Activated naive CD4-positive, alpha-beta T cell treated with anti-CD3 and anti-CD28 coated beads for 36 hours (primary cell): Measurements from ENCODE around the gene CD164. TPM values are rescaled to one million over a fixed set of nuclear protein-coding genes. Genes with fewer than 3 reads are reported as not detected.
"Not testable (repeated sequence)": the region's sequence is repeated elsewhere in the genome, so short reads cannot be mapped to it uniquely, and the experiment has no call there.

Experiments
- CTCF ChIA-PET: fragments of 350-600 bp; sonication (Branson Sonifier 250); formaldehyde crosslinking; loops from one replicate; lab custom pipeline; 2021; ENCODE audit warnings: antibody characterized with exemption; lab: Charles Lee
- DNase-seq: peaks from one replicate; pipeline ENCODE4 v3.0.0-alpha.2; 2020
- H3K27ac Mint-ChIP-seq: one replicate; pipeline ENCODE4 v1.8.0; 2021; ENCODE audit warnings: mild to moderate bottlenecking, mixed read lengths
- H3K27me3 Mint-ChIP-seq: one replicate; pipeline ENCODE4 v1.8.0; 2021; ENCODE audit warnings: low read depth, mixed read lengths
- H3K36me3 Mint-ChIP-seq: one replicate; pipeline ENCODE4 v1.8.0; 2021; ENCODE audit warnings: low read depth, mixed read lengths
- H3K4me1 Mint-ChIP-seq: one replicate; pipeline ENCODE4 v1.8.0; 2021; ENCODE audit warnings: low read depth, mixed read lengths
- H3K4me3 Mint-ChIP-seq: one replicate; pipeline ENCODE4 v1.8.0; 2021; ENCODE audit warnings: mild to moderate bottlenecking, moderate library complexity, mixed read lengths
- H3K9me3 Mint-ChIP-seq: one replicate; pipeline ENCODE4 v1.8.0; 2021; ENCODE audit warnings: mixed read lengths
- intact Hi-C: fragments of 100-400 bp; cut with micrococcal nuclease; formaldehyde crosslinking; loops from one replicate; pipeline ENCODE4 v1.15.1; 2023
- total RNA-seq, 2 experiments: library from RNA; stranded (reverse); gene quantifications; one replicate each; pipeline ENCODE4 v1.2.3, GENCODE V29; 2021

Gene CD164
- total RNA-seq, 2 experiments from 2014 or later: 177 to 180 TPM

DNA sequence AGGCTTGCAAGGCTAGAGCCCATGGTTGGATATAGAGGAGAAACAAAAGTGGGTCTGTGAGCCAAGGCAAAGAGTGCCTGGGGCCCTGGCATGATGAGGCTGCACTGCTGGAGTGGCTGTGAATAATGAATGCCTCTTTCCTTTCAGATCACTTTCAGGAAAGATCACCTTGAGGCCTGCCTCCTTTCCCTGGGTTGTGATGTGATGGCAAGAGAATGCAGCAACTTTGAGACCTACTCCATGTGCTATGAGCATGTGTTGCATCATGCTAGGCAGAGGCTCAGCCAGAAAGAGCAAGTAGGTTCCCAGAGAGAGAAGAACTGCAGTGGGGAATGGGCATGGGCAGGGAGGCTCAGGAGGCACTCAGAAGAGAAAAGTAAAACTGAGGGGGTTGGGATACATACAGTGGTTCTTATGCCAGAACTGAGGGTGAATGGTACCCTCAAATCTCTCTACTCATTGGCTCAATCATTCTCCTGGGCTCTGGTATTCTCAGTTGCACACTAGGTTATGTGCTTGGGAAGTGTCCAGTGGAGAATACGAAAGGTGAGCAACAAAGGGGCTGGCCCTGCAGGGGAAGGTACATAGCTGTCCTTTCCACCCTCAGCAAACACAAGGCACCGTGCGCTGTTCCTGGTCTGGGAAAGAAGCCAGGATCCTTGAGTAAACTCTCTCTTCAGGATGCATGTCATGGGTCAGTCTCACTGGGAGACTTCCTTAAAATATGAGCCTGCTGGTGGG, 45.9 kb downstream of the CD164 start:
- no peak overlapping the region for H3K27ac Mint-ChIP-seq

DNA sequence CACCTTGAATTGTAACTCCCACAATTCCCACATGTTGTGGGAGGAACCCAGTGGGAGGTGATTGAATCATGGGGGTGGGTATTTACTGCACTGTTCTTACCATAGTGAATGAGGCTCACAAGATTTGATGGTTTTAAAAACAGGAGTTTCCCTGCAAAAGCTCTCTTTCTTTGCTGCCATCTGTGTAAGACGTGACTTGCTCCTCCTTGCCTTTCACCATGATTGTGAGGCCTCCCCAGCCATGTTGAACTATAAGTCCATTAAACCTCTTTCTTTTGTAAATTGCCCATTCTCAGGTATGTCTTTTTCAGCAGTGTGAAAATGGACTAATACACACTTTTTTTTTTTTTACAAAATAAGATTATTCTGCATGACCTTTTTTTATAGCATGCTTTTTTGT, 48.4 kb downstream of the CD164 start:
- DNase-seq, H3K36me3 Mint-ChIP-seq, H3K4me1 Mint-ChIP-seq, H3K9me3 Mint-ChIP-seq, H3K27me3 Mint-ChIP-seq, intact Hi-C loops, H3K4me3 Mint-ChIP-seq, H3K27ac Mint-ChIP-seq, CTCF ChIA-PET: not testable (repeated sequence)

More for the DNA sequence above, 45.9 kb downstream of the CD164 start:
- Mint-ChIP-seq H3K4me1 (no peaks in the 10 kb centered on the region), H3K27me3 (no peaks in the 10 kb centered on the region), H3K4me3 (no peak overlapping the region), H3K9me3 (peaks cover 1% of the 10 kb centered on the region), H3K36me3 (no peaks in the 10 kb centered on the region)
- intact Hi-C loops: no loop called here
- CTCF ChIA-PET: no interaction called here
- no peak for DNase-seq

DNA sequence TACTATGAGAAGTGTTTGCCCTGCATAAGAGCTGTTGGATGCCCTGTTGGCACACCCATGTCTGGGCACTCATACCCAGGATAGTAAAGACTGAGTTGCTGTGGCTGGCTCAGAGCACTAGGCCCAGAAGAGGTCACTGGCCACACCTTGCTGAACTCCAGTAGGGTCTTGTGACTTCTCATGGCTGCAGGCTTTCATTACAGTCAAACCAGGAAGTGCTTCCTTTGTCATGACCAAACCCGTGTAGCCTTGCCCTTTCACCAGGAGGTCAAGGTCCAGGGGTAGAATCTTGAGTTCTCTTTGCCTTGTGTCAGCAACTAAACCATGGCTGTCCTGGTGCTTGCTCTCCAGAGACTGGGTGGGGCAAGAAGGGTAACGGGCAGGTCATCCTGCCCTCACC, 49.5 kb downstream of the CD164 start:
- intact Hi-C loops: no loop called here
- no peaks in the 10 kb centered on the region for H3K36me3 Mint-ChIP-seq
- CTCF ChIA-PET: interaction anchor here (0.6 kb wide), 1 partner anchor 26 kb away, joined by 3 read pairs; no protein-coding TSS in a partner anchor
- no peak for DNase-seq
- peaks cover 1% of the 10 kb centered on the region for H3K9me3 Mint-ChIP-seq
- H3K4me3 Mint-ChIP-seq: no peak overlapping the region
- H3K27me3 Mint-ChIP-seq: no peaks in the 10 kb centered on the region
- no peak overlapping the region for H3K27ac Mint-ChIP-seq
- H3K4me1 Mint-ChIP-seq: peaks cover 2% of the 10 kb centered on the region

- Mint-ChIP-seq H3K4me3 (no peak overlapping the region), H3K27me3 (no peaks in the 10 kb centered on the region), H3K27ac (no peak overlapping the region), H3K36me3 (no peaks in the 10 kb centered on the region), H3K9me3 (peaks cover 1% of the 10 kb centered on the region), H3K4me1 (peaks cover 2% of the 10 kb centered on the region)
- CTCF ChIA-PET: interaction anchor here (1.2 kb wide), 1 partner anchor 53 kb away, joined by 3 read pairs; no protein-coding TSS in a partner anchor
- no peak for DNase-seq
- intact Hi-C loops: no loop called here
Measured at GRCh38 chr6:109331081-109331480, 51.2 kb downstream of the CD164 start.

DNA sequence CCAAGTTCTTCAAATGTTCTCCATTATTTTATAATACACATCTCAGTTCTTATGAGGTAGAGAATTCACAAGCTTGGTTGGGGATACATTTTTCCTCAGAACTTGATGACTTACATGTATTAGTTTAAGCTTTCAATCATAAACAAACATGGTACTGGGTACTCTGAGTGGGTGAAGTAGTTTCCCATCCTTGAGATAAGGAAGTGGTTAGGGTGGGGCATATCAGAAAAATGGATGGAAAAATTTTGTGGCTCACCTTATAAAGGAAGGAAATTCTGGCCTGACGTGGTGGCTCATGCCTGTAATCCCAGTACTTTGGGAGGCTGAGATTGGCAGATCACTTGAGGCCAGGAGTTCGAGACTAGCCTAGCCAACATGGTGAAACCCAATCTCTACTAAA, 52.0 kb downstream of the CD164 start:
- no peak overlapping the region for H3K4me3 Mint-ChIP-seq
- intact Hi-C loops: no loop called here
- no peak for DNase-seq
- no peaks in the 10 kb centered on the region for H3K36me3 Mint-ChIP-seq
- peaks cover 2% of the 10 kb centered on the region for H3K4me1 Mint-ChIP-seq
- no peak overlapping the region for H3K27ac Mint-ChIP-seq
- H3K9me3 Mint-ChIP-seq: peaks cover 1% of the 10 kb centered on the region
- H3K27me3 Mint-ChIP-seq: no peaks in the 10 kb centered on the region
- CTCF ChIA-PET: interaction anchor here (1.2 kb wide), 1 partner anchor 9 kb away, joined by 3 read pairs; no protein-coding TSS in a partner anchor

GRCh38 chr6:109328629-109329028, 53.6 kb downstream of the CD164 start:
- no peaks in the 10 kb centered on the region for H3K36me3 Mint-ChIP-seq
- H3K4me3 Mint-ChIP-seq: no peak overlapping the region
- H3K9me3 Mint-ChIP-seq: no peaks in the 10 kb centered on the region
- no peak overlapping the region for H3K27ac Mint-ChIP-seq
- H3K4me1 Mint-ChIP-seq: peaks cover 2% of the 10 kb centered on the region
- CTCF ChIA-PET: no interaction called here
- no peak for DNase-seq
- H3K27me3 Mint-ChIP-seq: no peaks in the 10 kb centered on the region
- intact Hi-C loops: no loop called here

GRCh38 chr6:109327959-109328358, 54.3 kb downstream of the CD164 start:
- intact Hi-C loops: no loop called here
- Mint-ChIP-seq H3K36me3 (no peaks in the 10 kb centered on the region), H3K27ac (no peak overlapping the region), H3K27me3 (no peaks in the 10 kb centered on the region), H3K4me1 (peaks cover 6% of the 10 kb centered on the region), H3K4me3 (no peak overlapping the region), H3K9me3 (no peaks in the 10 kb centered on the region)
- CTCF ChIA-PET: no interaction called here
- no peak for DNase-seq

DNA sequence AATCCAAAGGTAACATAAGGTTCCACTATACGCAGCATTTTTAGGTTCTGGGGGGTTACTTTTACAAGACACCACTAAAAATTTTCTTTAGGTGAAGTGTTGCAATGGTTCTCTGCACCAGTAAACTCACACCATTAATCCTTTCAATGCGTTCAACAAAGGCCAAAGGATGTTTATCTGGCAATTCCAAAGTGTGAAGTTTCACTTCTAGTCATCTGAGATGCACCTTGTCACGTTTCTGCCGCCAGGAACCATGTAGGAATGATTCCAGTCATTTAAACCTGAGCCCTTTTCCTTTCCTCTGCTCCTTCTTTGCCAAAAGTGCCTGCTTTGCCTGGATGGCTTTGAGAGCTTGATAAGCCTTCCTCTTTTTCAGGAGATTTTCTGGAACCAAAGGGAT, 54.8 kb downstream of the CD164 start:
- no peaks in the 10 kb centered on the region for H3K9me3 Mint-ChIP-seq
- H3K4me1 Mint-ChIP-seq: peaks cover 10% of the 10 kb centered on the region
- intact Hi-C loops: no loop called here
- no peak overlapping the region for H3K4me3 Mint-ChIP-seq
- no peak overlapping the region for H3K27ac Mint-ChIP-seq
- no peaks in the 10 kb centered on the region for H3K36me3 Mint-ChIP-seq
- CTCF ChIA-PET: no interaction called here
- DNase-seq: no peak
- no peaks in the 10 kb centered on the region for H3K27me3 Mint-ChIP-seq

- H3K27me3 Mint-ChIP-seq: no peaks in the 10 kb centered on the region
- intact Hi-C loops: no loop called here
- H3K9me3 Mint-ChIP-seq: no peaks in the 10 kb centered on the region
- peaks cover 10% of the 10 kb centered on the region for H3K4me1 Mint-ChIP-seq
- H3K4me3 Mint-ChIP-seq: no peak overlapping the region
- H3K36me3 Mint-ChIP-seq: no peaks in the 10 kb centered on the region
- CTCF ChIA-PET: no interaction called here
- no peak overlapping the region for H3K27ac Mint-ChIP-seq
- DNase-seq: no peak
Measured at GRCh38 chr6:109326351-109326750, 55.9 kb downstream of the CD164 start.

GRCh38 chr6:109325400-109325801, 56.9 kb downstream of the CD164 start:
- DNase-seq: no peak
- H3K27ac Mint-ChIP-seq: no peak overlapping the region
- no peaks in the 10 kb centered on the region for H3K27me3 Mint-ChIP-seq
- H3K9me3 Mint-ChIP-seq: no peaks in the 10 kb centered on the region
- CTCF ChIA-PET: no interaction called here
- H3K4me3 Mint-ChIP-seq: no peak overlapping the region
- intact Hi-C loops: no loop called here
- H3K4me1 Mint-ChIP-seq: peaks cover 10% of the 10 kb centered on the region
- H3K36me3 Mint-ChIP-seq: no peaks in the 10 kb centered on the region

DNA sequence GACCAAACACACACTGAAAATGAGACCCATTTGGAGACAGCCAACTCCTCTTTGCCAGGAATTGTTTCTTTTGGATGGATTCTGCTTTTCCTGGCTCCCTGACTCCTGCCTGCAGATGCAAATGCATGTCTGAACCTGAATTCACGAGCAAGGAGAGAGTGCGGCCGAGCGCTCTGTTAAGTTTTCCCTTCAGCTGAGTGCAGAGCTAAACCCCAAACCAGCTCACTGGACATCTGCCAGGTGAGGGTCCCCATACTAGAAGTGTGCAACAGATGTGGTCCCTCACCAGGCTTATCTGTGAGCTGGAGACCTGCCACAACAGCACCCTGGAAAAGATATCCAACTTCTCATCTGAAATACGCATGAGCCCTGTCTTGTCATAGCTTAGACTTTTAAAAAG, 59.0 kb downstream of the CD164 start:
- no peaks in the 10 kb centered on the region for H3K27me3 Mint-ChIP-seq
- H3K27ac Mint-ChIP-seq: no peak overlapping the region
- H3K4me3 Mint-ChIP-seq: no peak overlapping the region
- H3K4me1 Mint-ChIP-seq: peaks cover 8% of the 10 kb centered on the region
- CTCF ChIA-PET: no interaction called here
- H3K36me3 Mint-ChIP-seq: no peaks in the 10 kb centered on the region
- intact Hi-C loops: no loop called here
- DNase-seq: no peak
- no peaks in the 10 kb centered on the region for H3K9me3 Mint-ChIP-seq

DNA sequence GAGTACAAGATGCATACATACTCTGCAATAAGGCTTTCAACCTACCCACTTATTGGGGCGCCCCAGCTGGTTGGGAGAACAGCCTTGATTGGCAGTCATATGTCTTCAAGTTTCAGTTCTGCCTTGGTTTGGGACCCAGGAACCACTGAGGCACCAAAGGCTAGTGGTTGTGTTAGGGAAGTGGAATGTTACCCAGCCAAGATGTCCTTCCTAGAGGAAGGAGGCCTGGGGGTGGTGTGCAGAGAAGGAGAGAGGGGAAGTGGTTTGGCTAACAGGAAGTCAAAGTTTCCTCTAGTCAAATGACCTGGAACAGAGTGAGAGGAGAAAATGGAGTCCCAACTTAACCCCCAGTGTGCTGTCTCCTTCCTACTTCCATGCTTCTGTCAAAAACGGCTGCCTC, 59.4 kb downstream of the CD164 start:
- H3K4me3 Mint-ChIP-seq: no peak overlapping the region
- H3K27me3 Mint-ChIP-seq: no peaks in the 10 kb centered on the region
- intact Hi-C loops: no loop called here
- H3K4me1 Mint-ChIP-seq: peaks cover 8% of the 10 kb centered on the region
- no peaks in the 10 kb centered on the region for H3K36me3 Mint-ChIP-seq
- no peak for DNase-seq
- CTCF ChIA-PET: interaction anchor here (0.6 kb wide), 1 partner anchor 61 kb away, joined by 3 read pairs; no protein-coding TSS in a partner anchor
- peak overlapping the region; percentile 28 for H3K27ac Mint-ChIP-seq
- no peaks in the 10 kb centered on the region for H3K9me3 Mint-ChIP-seq

GRCh38 chr6:109321752-109322151, 60.5 kb downstream of the CD164 start:
- Mint-ChIP-seq H3K36me3 (no peaks in the 10 kb centered on the region), H3K4me1 (peaks cover 8% of the 10 kb centered on the region), H3K4me3 (no peak overlapping the region), H3K9me3 (no peaks in the 10 kb centered on the region), H3K27me3 (no peaks in the 10 kb centered on the region), H3K27ac (no peak overlapping the region)
- CTCF ChIA-PET: no interaction called here
- no peak for DNase-seq
- intact Hi-C loops: no loop called here
